ENCODE data around the gene OLFML2B. TPM values are rescaled to one million over a fixed set of nuclear protein-coding genes. Genes with fewer than 3 reads are reported as not detected.

Gene OLFML2B
- total RNA-seq, 1 experiment from 2014 or later, result 1.4 TPM

GRCh38 chr1:161982917-161983316 lies 40.8 kb downstream of the OLFML2B start:
- Histone ChIP-seq H3K23me2 (ENCODE audit: insufficient read length, low read depth, low read length, poor library complexity, severe bottlenecking) (no peaks in the 10 kb centered on the region), H3K56ac (ENCODE audit: insufficient read length, low read depth, low read length) (no peak overlapping the region), H3K14ac (ENCODE audit: insufficient read depth, low read length) (no peak overlapping the region), H2BK15ac (ENCODE audit: low read depth, low read length) (no peak overlapping the region), H2AK5ac (ENCODE audit: insufficient read length, low read length) (no peak overlapping the region), H4K8ac (replicated peaks; ENCODE audit: insufficient read length, low read depth, low read length) (no peak overlapping the region), H3K9me3 (ENCODE audit: control insufficient read depth, low read depth, low read length) (peaks cover 10% of the 10 kb centered on the region), H2BK20ac (ENCODE audit: low read depth, low read length, poor library complexity, severe bottlenecking) (no peak overlapping the region), H2BK5ac (ENCODE audit: insufficient read length, low read length) (no peak overlapping the region), H3K4me2 (ENCODE audit: insufficient read depth, insufficient read length, low read length) (no peak overlapping the region), H4K91ac (ENCODE audit: insufficient read length, low read depth, low read length) (no peak overlapping the region), H3T11ph (ENCODE audit: low read length) (no peak overlapping the region), H3K9ac (ENCODE audit: extremely low read depth, insufficient read length, low read length) (no peak overlapping the region), H2BK120ac (ENCODE audit: low read depth, low read length, poor library complexity, severe bottlenecking) (no peak overlapping the region), H3K79me2 (ENCODE audit: insufficient read depth, low read length) (no peaks in the 10 kb centered on the region), H2BK12ac (ENCODE audit: insufficient read length, low read depth, low read length) (no peak overlapping the region), H3K4ac (ENCODE audit: low read depth, low read length) (no peak overlapping the region), H3K23ac (ENCODE audit: insufficient read length, low read depth, low read length) (no peak overlapping the region), H2AFZ (ENCODE audit: low read length) (no peak overlapping the region), H4K20me1 (ENCODE audit: control insufficient read depth, insufficient read depth, insufficient read length) (no peaks in the 10 kb centered on the region), H3K27me3 (ENCODE audit: insufficient read depth, low read length) (no peaks in the 10 kb centered on the region), H4K5ac (ENCODE audit: insufficient read length, low read depth, low read length) (no peak overlapping the region), H3K27ac (ENCODE audit: insufficient read length, low read depth, low read length) (no peak overlapping the region), H3K79me1 (ENCODE audit: insufficient read depth, low read depth, low read length, poor library complexity, severe bottlenecking) (no peaks in the 10 kb centered on the region), H3K18ac (ENCODE audit: insufficient read length, low read depth, low read length) (no peak overlapping the region), H3K4me1 (ENCODE audit: insufficient read depth, low read length) (no peaks in the 10 kb centered on the region)
- peaks cover 7 to 8% of the 10 kb centered on the region in 2 experiments for H3K9me3 Mint-ChIP-seq
- TF ChIP-seq CTCF (conservative IDR thresholded peaks at IDR 0.05), result no peak
- no CpG with 5 or more reads among the region's 9 CpGs for WGBS (ENCODE audit: extremely low coverage, insufficient read length, low lambda C conversion rate)
- no peak overlapping the region for H3K27ac Mint-ChIP-seq
- H3K4me3 Mint-ChIP-seq, result no peak overlapping the region
- no peaks in the 10 kb centered on the region for H3K4me1 Mint-ChIP-seq
- peaks cover 2 to 9% (median 7%) of the 10 kb centered on the region in 3 experiments; a peak in 4 of 7 replicates for H3K36me3 Mint-ChIP-seq (ENCODE audit: insufficient read depth in 1 of 3, low read depth in 3 of 3)
- peaks cover 5% of the 10 kb centered on the region for H3K27me3 Mint-ChIP-seq (ENCODE audit: low read depth)
- DNase-seq, result no peak

Data from H9 (cell line).